Left colon (tissue), 2 donors: Measurements from ENCODE around the gene UBASH3A. TPM values are rescaled to one million over a fixed set of nuclear protein-coding genes. Genes with fewer than 3 reads are reported as not detected.
"Not testable (repeated sequence)": the region's sequence is repeated elsewhere in the genome, so short reads cannot be mapped to it uniquely, and the experiment has no call there.

Experiments used
- ATAC-seq: fragments of 200-7000 bp; cut with Tn5 transposase; one replicate; pipeline ENCODE4 v1.9.1; 2020; ENCODE audit warnings: mild to moderate bottlenecking, moderate library complexity
- DNase-seq, 2 donors: peaks; one replicate each; pipeline ENCODE4 v3.0.0-alpha.2; 2020
- intact Hi-C, 2 donors: fragments of 100-400 bp; cut with DNase I in 1 of 2; cut with micrococcal nuclease in 1 of 2; formaldehyde crosslinking; loops; one replicate each; pipeline versions ENCODE4 v1.11.2 to v1.14.0; 2022; cut with DNase I, micrococcal nuclease
- total RNA-seq, 2 donors: library from RNA; stranded (reverse); fragmentation: NEBNext Ultra II Directional; extraction: Animal tissue kit (Norgen Biotek cat#: 25700); gene quantifications; one replicate each; pipeline ENCODE4 v1.2.1, GENCODE V29; 2021
- donor health status: DM: no; HTN: no; CAD: no.
- donor health status: DM: yes; HTN: yes; CAD: no.

UBASH3A gene
- total RNA-seq, 2 donors from 2014 or later = 0.67 to 1.0 TPM

DNA sequence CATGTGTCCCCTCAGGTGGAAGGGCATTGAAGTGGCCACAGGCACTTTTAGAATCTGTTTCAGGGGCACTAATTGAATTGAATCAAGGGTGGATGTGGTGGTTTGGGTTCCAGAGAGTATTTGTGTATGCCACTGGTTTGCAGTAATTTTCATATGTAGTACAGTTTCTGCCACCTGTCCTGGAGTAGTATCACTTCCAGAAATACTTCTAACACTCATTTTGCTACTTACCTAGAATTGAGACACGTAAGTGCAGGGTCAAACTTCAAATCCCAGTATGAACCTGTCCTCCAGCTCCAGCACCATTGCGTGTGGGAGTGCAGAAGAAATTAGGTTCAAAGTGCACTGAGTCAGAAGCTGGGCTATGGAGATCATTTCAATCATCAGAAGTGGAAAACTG is 65.6 kb downstream of the UBASH3A start:
- intact Hi-C loops = no loop called here

GRCh38 chr21:42469726-42470125 is 66.0 kb downstream of the UBASH3A start:
- ATAC-seq, intact Hi-C loops: not testable (repeated sequence)

More for the DNA sequence above, 65.6 kb downstream of the UBASH3A start:
- ATAC-seq (peak; percentile 66), DNase-seq (peak; percentile 31 to 69)

DNA sequence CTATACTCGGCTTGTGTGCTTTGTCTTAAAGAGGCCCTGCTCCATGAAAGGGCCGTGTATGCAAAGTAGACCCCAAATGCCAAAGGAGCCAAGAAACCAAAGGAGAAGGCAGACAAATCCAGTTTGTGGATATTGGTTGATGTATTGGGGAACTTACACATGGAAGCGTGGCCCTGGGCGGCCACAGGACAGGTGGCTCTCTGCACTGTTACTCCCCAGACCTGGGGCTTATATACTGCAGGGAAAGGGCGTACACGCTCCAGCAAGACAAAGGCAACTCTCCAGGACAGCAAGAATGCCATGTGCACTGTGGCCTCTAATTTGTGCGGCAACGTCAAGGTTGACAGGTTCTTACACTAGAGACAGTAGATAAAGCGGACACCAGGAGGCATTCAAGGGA is 67.5 kb downstream of the UBASH3A start:
- DNase-seq (peak; percentile 6 to 20), ATAC-seq (no peak)
- intact Hi-C loops = no loop called here

More at GRCh38 chr21:42469726-42470125, 66.0 kb downstream of the UBASH3A start:
- not testable (repeated sequence) for DNase-seq

DNA sequence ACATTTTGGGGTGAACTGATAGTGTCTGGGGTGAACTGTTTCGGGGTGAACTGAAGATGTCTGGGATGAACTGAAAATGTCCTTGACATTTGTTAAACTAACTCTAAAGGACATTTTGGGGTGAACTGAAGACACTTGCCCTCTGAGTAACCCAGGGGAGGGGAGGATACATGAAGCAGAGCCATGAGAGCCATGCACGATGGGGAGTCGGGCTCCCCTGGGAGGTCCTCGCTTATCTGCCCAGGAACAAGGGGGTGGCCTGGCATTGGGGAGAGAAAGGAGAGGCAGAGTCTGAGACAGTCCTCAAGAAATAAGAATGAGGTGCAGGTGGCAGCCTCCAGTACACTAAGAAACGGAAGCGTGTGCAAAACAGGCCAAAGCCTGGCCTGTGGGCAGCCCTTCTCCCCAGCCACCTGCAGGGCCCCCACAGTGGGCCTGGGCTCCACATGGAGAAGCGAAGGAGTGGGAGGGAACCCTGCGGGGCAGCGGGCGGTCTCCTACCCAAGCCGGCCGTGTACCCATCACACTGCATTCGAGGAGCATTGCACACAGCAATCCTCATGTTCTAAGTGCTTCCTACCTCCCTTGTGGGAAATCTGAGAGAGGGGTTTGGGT is 68.1 kb downstream of the UBASH3A start:
- peak; percentile 3 to 23 for DNase-seq
- intact Hi-C loops = no loop called here
- no peak for ATAC-seq

DNA sequence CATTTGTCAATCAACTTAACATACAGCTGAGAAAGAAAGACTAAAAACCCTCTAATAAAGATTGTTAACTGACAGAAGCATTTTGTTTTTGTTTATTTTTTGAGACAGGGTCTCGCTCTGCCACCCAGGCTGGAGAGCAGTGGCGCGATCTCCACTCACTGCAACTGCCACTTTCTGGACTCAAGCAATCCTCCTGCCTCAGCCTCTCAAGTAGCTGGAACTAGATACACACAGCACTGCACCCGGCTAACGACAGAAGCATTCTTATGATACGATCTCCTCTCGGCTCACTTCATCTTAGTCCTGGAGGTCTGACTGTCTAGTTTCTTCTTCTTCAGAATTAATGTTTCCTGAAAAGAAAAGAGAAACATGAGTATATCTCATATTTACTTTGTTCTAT is 68.8 kb downstream of the UBASH3A start:
- DNase-seq = peak; percentile 4 to 16
- intact Hi-C loops = no loop called here

GRCh38 chr21:42473498-42474042 is 69.9 kb downstream of the UBASH3A start:
- intact Hi-C loops = no loop called here
- ATAC-seq (no peak), DNase-seq (no peak)

More for the DNA sequence above, 68.8 kb downstream of the UBASH3A start:
- no peak for ATAC-seq

DNA sequence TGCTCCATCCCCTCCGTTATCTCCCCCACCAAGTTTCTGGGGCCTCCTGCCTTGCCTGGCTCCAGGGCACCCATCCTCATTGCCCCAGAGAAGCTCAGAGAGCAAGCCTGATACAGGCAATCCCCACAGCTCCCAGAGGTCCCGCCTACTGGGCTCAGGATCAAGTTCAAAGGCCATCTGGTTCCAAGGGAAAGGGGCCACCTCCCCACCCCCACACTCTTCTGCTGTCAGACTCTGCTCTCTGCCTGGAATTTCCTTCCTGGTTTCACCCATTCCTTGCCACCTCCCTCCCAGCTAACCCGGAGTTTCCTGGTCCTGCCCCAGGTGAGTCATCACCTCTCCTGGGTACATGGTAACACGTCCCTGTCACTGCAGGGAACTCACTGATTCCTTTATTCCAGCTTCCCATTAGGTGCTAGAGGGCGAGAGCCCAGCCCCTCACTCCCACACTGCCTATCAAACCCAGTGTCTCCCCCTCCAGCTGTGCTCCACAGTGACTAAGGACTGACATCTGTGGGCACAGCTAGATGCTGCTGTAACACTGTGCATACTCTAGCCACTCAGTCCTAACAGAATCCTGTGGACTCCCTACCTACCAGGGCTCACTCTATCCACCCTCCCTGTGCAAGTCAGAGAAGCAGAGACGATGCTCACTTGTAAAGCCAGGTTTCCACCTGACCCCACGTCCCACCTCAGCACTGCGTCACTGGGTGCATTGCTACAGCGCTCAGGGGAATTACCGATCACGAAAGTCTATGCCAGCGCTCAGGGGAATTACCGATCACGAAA is 70.5 kb downstream of the UBASH3A start:
- ATAC-seq (peak; percentile 93), DNase-seq (peak; percentile 93 to 96)
- intact Hi-C loops = no loop called here

- no peak for ATAC-seq
- intact Hi-C loops = no loop called here
- DNase-seq = peak in 1 of 2 donors; percentile 21
These were observed 71.3 kb downstream of the UBASH3A start for GRCh38 chr21:42475036-42475435.

DNA sequence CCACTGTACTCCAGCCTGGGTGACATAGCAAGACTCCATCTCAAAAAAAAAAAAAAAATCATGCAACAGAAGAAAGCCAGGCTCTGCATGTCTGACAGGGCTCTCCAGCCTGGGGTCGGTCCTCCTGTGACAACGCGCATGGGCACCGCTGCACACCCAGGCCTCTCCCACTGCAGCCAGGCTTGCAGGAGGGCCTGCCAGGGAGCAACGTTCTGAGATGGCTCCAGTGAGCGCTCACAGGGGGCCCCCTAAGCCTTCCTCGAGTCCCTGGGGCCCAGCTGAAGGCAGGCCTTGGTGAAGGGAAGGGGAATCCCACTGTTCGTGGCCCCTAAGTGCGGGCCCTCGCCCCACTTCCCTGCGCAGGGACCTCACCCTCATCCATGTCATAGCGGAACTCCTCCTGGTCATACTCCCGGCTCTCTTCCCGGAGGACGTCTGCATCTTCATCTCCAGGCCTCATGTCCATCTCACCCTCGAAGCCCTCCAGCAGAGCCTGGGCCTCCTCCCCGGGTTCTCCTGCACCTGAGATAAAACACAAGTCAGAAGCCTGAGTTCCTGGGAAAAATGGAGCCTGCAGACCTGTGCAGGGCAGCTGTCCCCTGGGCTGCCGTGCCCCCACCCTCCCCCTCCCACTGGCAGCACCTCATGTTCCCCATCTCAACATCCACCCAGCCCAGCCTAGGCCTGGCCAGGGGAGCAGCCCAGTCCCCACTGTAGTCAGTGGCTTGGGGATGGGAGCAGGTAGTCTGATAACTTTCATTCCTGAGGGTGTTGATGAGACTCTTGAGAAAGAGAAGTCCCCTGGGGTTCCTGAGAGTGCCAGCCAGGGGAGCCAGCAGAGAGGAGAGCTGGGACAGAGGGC is 72.1 kb downstream of the UBASH3A start:
- ATAC-seq (no peak), DNase-seq (peak; percentile 10 to 24)
- intact Hi-C loops = no loop called here

GRCh38 chr21:42476388-42477331 is 73.0 kb downstream of the UBASH3A start:
- intact Hi-C loops = no loop called here
- no peak for ATAC-seq
- peak; percentile 5 to 17 for DNase-seq

DNA sequence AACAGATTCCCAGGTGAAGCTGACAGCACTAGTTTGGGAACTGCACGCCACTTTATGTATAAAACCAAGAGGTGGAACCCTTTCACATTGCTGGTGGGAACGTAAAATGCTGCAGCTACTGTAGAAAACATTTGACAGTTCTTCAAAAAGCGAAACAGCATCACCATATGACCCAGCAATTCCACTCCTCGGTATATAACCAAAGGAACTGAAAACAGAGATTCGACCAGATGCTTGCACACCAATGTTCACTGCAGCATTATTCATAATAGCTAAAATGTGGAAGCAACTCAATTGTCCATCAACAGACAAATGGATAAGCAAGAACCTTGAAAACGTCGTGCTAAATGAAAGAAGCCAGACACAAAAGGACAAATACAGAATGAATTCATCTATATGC is 74.8 kb downstream of the UBASH3A start:
- ATAC-seq = no peak
- intact Hi-C loops = no loop called here
- no peak for DNase-seq

DNA sequence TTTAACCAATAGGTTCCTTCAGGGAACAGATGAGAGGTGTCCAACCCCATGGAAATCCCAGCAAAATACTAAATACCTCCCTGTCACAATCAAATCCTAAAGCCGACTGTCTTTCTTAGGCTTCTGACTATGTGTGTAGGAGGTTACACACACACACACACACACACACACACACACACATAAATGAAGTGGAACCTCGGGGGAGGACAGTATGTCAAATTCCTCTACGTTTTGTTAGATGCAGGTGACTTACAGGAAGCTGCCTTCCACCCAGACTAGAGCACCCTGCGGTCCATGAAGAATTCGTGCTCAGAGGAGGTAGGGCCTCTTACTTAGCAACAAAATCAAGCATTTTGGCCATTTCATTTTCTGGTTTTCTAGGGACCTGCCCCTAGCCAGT is 75.9 kb downstream of the UBASH3A start:
- intact Hi-C loops = no loop called here
- ATAC-seq (no peak), DNase-seq (no peak)

DNA sequence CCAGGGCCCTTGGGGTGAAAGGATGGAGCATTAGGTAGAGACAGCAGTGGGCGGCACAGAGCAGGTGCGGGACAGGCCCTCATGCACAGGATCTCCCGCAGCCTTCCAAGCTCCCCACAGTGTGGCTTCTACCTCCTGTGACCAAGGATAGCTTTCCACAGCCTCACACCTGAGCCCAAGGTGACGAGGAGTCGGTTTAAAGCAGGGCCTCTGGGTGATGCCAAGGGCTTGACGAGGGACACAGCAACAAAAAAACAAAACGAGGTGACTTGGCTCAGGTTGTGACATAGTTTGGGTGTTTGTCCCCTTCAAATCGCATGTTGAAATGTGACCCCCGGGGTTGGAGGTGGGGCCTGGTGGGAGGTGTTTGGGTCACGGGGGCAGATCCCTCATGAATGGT is 77.0 kb downstream of the UBASH3A start:
- DNase-seq = no peak
- no peak for ATAC-seq
- intact Hi-C loops = no loop called here

- ATAC-seq (no peak), DNase-seq (no peak)
- intact Hi-C loops = no loop called here
These were observed 77.5 kb downstream of the UBASH3A start for GRCh38 chr21:42481169-42481568.

DNA sequence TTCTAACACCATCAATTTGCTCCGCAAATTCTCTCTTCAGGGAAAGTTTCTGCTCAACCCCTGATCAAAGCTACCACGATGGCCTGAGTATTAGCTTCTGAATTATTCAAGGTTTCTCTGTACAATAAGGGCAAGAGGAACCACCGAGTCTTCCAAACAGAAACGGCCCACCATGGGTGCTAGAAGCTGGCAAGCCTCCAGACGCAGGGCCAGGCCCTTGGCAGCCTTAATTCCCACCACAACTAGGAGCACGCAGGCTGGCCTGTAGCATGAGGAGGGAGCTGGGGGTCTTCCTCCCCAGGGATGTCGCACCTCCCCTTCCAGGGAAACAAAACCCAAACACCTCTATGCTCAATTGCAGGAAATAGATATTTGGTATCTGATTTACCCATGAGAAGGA is 81.3 kb downstream of the UBASH3A start:
- no peak for DNase-seq
- ATAC-seq = no peak
- intact Hi-C loops = no loop called here

DNA sequence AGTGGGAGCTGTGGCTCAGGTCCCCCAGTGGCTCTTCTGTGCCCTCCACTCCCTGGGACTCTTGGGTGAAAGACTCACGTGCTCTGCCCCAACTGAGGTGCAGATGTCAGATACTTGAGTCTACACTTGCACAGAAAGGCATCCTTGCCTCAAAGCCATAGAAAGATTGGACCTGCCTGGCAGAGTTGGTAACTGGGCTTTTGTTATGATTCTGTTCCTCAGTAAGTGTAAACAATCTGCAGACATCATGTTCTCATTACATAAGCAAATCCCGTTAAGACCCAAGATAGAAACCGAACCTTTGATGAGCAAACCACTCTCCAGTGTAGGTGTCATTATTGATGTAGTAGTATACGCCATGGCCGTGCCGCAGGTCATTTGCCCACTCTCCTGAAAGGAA is 82.4 kb downstream of the UBASH3A start:
- intact Hi-C loops = no loop called here

GRCh38 chr21:42486531-42486930 is 82.8 kb downstream of the UBASH3A start:
- intact Hi-C loops = no loop called here
- ATAC-seq (no peak), DNase-seq (no peak)

More for the DNA sequence above, 82.4 kb downstream of the UBASH3A start:
- DNase-seq (no peak), ATAC-seq (no peak)

GRCh38 chr21:42489006-42489563 is 85.4 kb downstream of the UBASH3A start:
- DNase-seq (no peak), ATAC-seq (no peak)
- intact Hi-C loops = no loop called here
